ENCODE results near the gene VCX.

The VCX gene

GRCh38 chrX:7872042-7872441 is 29.1 kb downstream of the VCX start:
- CTCF ChIA-PET = no interaction called here
- no peak for DNase-seq (ENCODE audit: low read depth, low spot score)
- TF ChIP-seq CTCF (IDR thresholded peaks at IDR 0.05; ENCODE audit: insufficient read depth, low read length, missing control alignments) = no peak
- no peak overlapping the region for H3K4me3 ChIP-seq (ENCODE audit: low read depth, low read length)
- POLR2A ChIA-PET = no interaction called here

- H3K4me3 ChIP-seq (ENCODE audit: low read depth, low read length) = no peak overlapping the region
- no peak for TF ChIP-seq CTCF (IDR thresholded peaks at IDR 0.05; ENCODE audit: insufficient read depth, low read length, missing control alignments)
- no peak for DNase-seq (ENCODE audit: low read depth, low spot score)
- CTCF ChIA-PET = no interaction called here
- POLR2A ChIA-PET = no interaction called here
Observed at GRCh38 chrX:7876957-7877356, 34.0 kb downstream of the VCX start.

GRCh38 chrX:7889135-7889534 is 46.2 kb downstream of the VCX start:
- POLR2A ChIA-PET = no interaction called here
- CTCF ChIA-PET = no interaction called here
- no peak for DNase-seq (ENCODE audit: low read depth, low spot score)
- H3K4me3 ChIP-seq (ENCODE audit: low read depth, low read length) = no peak overlapping the region
- no peak for TF ChIP-seq CTCF (IDR thresholded peaks at IDR 0.05; ENCODE audit: insufficient read depth, low read length, missing control alignments)

- no peak for TF ChIP-seq CTCF (IDR thresholded peaks at IDR 0.05; ENCODE audit: insufficient read depth, low read length, missing control alignments)
- DNase-seq (ENCODE audit: low read depth, low spot score) = no peak
- ChIA-PET CTCF (no interaction called here), POLR2A (no interaction called here)
- H3K4me3 ChIP-seq (ENCODE audit: low read depth, low read length) = no peak overlapping the region
Observed at GRCh38 chrX:7889680-7890079, 46.7 kb downstream of the VCX start.

GRCh38 chrX:7891928-7892327 is 49.0 kb downstream of the VCX start:
- no peak for DNase-seq (ENCODE audit: low read depth, low spot score)
- ChIA-PET POLR2A (no interaction called here), CTCF (no interaction called here)
- TF ChIP-seq CTCF (IDR thresholded peaks at IDR 0.05; ENCODE audit: insufficient read depth, low read length, missing control alignments) = no peak
- H3K4me3 ChIP-seq (ENCODE audit: low read depth, low read length) = no peak overlapping the region

All from AG04449 (cell line).